ENCODE measurements around the gene ADCYAP1R1.

The ADCYAP1R1 gene

DNA sequence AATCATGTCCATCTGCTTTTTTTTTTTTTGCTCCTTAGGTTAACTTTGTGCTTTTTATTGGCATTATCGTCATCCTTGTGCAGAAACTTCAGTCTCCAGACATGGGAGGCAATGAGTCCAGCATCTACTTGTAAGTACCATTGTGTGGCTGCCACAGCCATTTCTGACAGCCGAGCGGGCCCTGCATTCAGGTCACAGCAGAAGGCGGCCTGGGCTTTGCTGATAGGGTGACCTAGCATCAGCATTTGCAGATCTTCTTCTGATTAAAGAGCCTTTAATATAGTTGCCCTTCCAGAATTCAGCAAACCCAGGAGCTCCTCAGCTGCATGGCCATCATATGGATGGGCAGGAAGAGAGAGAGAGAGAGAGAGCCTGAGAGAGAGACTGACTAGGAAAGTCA lies 40.5 kb downstream of the ADCYAP1R1 start:
- DNase-seq: no peak

DNA sequence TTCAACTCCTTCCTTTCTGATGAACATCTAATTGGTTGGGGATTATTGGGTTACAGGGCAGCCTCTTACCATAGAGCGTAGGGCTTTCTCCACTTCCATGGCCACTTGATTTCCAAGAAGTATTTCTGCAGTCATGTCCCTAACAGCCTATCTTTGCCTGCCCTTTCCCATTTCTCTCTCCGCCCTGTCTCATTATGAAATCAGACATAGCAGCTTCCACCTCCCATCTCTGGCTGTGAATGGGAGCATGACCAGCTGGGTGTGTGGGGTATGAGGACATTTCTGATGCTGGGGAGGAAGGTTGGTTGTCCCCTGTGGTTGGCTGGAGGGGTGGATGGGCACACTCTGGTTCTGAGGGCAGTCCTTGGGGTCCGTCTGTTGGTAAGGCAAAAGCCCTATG lies 41.2 kb downstream of the ADCYAP1R1 start:
- DNase-seq: no peak

DNA sequence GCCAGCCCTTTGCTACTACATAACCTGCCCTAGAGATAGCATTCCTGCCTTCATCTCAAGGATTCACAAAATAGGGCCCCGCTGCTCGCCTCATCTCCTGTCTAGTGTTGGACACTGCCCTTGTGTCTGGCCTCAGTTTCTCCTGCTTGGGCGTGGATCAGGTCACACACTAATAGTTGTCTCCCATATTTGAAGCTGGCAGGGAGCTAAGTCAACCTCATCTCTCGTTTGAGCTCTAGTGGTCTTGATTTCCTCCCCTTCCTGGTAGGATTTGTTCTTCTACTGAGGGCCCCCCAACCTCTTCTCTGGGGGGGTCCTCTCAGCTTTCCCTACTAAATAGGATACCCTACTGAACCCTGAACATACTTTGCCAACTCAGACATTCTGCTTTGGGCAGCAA lies 42.2 kb downstream of the ADCYAP1R1 start:
- no peak for DNase-seq

DNA sequence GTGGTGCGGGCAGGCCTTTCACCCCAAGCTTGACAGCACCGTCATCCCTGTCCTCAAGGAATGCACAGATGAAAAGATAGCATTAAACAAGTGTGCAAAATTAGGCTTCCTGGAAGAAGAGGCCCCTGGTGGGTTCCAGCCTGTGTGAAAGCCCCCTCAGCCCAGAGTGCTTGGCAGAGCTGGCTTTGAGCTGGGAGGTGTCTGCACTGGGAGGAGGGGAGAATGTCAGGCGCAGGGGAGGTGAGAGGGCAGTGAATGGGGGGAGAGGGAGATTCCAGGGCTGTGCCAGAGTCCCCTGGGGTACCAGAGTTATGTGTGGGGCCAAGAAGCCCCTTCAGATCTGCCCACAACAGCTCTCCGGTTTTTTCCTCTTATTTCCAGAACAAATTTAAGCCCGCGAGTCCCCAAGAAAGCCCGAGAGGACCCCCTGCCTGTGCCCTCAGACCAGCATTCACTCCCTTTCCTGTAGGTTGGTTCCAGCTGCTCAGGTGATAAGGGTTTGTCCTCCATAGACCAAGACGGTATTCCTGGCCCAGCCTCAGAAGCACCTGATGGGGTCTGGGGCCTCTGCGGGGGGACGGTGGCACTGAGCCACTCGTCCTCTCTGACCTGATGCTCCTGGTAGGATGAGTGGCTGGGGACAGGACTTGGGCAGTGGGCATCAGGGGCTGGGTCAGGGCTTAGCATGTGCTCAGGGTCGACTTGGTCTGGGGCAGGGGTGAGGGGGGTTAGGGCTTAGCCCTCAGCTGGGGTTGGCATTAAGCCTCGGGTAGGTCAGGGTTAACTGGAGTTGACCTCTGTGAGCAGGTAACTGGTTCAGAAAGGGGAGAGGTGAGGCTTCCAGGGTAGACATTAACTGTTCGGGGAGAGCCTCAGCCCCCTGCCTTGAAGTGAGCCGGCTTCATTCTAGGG lies 43.4 kb downstream of the ADCYAP1R1 start:
- DNase-seq: no peak

DNA sequence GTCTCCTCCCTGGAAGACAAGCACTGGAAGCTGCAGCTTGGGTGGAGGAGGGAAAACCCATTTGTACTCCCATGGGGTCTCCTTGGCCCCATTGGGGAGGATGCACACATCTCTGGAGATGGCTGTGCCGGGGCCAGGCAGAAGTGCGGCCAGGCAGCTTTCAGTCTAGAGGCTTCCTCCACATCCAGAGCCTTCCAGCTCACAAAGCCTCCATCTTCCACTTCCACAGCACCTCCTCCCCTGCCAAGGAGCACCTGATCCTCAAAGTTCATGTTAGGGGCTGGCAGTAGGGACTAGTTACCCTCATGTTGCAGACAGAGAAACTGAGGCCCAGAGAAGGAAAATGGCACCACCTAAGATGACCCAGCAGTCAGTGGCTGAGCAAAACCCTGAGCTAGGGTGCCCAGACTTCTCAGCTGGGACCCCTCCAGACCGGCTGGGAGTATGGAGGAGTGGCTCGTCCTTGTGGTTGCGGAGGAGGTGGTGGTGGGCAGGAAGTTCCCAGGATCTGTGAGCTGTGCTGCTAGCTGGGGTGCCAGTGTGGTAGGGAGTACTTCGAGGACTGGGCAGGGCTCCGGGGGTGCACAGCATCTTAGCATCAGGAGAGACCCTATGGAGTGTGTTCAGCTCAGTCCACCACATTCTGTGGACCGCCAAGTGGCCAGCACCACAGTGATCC lies 44.2 kb downstream of the ADCYAP1R1 start:
- DNase-seq: no peak

DNA sequence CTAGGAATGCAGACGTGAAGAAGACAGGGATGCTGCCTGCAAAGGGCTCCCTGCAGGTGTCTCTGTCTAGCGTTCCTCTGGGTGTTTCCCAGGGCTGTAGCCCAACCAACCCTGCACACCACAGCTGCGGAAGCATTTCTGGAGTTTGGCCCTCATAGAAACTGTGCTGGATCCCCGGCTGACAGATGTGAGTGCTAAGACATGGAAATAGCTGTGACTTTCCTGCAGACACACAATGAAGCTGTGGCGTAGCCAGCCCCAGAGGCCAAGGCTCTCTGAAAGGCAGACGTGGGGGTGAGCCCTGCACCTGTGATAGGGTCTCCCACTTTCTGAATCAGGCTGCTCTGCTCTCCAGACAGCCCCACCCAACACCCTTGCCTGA lies 44.8 kb downstream of the ADCYAP1R1 start:
- DNase-seq: no peak

DNA sequence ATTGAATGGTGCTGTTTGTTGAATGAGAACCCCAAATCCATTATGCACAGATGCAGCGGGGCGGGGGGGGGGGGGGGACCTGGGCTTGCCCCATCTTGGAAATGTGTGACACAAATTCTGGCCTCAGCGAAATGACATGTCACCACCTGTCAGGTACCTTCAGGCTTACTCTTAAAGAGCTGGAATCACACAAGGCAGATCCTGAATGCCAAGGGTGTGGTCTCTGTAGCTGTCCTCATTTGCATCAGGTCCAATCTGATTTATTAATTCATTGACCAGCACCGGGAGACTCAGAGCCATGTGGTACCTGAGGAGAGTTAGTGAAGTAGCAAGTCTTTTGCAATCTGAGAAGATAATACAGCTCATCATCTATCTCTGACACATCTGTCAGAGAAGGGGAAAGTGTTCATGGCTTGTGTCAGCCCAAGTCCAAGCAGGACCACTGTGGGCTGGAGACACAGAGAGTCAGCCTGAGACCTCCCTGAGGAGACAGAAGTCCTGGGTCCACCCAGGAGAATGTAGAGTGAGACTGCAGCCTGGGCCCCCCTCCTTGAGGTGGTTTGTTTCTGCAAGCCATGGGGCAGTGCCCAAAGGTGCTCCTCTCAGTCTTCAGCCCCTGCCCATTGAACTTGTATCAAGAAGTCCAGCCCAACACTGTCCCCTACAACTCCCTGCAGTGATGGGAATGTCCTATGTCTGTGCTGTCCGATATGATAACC lies 46.7 kb downstream of the ADCYAP1R1 start:
- no peak for DNase-seq

DNA sequence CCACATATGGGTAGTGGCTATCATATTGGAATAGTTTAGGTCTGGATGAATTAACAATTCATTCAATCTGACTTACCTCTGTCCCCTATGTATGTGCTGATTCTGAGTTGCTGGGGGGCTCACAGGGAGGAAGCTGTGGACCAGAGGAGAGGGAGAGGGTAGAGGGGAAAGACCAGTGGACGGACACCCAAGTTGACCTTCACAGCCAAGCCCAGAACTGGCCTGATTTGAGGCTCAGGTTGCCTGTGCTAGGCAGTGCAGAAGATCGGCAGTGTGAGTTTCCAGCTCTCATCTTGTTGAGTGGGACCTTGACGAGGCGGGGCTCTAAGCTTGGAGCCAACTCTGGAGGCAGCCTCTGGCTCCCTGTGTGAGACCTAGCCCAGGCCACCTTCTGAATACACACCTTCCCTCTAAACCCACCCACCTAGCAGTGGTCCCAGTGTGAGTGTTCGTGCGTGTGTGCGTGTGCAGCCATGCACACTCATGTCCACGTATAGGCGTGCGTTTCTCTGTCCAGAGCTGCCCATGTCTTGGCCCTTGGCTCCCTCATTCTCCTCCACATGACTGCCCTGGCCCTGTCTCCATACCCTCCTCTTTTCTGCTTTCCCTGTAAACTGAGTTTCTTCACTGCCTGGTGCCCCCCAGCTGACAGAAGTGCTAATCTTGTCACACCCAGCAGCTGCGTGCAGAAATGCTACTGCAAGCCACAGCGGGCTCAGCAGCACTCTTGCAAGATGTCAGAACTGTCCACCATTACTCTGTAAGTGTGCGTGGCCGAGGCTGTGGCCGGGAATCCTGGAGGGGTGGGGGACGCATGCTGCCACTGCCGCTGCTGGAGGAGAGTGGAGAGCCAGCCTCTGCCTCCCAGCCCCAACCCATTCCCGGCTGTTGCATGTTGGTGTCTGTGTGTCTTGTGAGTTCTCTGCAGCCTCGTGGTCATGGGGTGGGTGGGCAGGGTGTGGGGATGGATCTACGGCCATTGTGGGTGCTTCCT lies 47.6 kb downstream of the ADCYAP1R1 start:
- no peak for DNase-seq

DNA sequence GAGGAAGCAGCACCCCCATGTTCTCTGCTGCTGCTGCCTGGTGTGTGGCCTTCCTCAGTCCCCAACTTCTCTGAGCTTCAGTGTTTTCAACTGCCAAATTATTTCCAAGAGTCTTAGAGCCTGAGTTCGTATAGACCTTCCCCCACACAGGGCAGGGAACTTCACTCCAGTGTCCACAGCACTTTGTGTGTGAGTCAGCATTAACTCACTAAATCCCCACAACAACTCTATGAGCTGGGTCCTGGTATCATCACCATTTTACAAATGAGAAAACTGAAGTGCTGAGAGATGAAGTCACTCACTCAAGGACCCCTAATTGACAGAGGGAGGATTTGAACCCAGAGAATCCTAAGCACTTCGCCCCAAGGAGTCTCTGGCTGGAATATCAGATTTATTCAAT lies 48.3 kb downstream of the ADCYAP1R1 start:
- no peak for DNase-seq

DNA sequence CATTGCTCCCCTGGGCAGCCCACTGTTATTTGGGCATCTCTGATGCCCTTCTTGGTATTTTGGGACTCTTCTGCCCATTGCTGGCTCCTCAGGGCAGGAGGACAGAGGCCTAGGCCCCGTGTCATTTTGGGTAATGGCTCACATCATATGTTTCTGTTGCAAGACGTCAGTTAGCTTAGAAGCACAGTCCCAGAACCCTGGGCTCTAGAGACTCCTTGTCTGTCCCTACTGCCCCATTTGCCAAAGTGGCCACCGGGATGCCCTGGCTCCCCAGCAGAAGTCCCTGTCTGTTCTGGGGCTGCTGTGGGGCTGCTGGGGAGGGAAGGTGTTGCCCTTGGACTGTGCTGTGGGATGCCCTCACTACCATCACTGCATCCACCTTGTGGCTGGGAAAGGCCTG lies 48.8 kb downstream of the ADCYAP1R1 start:
- DNase-seq: no peak

DNA sequence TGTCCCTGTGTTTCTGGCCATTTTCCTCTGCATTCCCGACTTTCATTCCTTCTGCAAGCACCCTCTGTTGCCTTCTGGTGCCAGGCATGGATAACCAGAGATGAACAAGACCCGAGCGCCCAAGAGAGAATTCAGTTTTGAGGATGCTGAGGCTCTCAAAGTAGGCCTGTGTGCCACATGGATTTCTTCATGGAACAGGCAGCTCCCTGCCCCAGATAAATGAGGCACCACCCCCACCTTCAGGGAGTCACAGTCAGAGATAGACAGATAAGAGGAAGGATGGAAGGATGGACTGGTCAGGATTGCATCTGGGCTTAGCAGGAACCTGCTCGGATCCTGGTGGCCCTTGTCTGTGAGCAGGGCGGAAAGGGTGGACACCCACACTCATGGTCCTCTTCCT lies 49.4 kb downstream of the ADCYAP1R1 start:
- no peak for DNase-seq

DNA sequence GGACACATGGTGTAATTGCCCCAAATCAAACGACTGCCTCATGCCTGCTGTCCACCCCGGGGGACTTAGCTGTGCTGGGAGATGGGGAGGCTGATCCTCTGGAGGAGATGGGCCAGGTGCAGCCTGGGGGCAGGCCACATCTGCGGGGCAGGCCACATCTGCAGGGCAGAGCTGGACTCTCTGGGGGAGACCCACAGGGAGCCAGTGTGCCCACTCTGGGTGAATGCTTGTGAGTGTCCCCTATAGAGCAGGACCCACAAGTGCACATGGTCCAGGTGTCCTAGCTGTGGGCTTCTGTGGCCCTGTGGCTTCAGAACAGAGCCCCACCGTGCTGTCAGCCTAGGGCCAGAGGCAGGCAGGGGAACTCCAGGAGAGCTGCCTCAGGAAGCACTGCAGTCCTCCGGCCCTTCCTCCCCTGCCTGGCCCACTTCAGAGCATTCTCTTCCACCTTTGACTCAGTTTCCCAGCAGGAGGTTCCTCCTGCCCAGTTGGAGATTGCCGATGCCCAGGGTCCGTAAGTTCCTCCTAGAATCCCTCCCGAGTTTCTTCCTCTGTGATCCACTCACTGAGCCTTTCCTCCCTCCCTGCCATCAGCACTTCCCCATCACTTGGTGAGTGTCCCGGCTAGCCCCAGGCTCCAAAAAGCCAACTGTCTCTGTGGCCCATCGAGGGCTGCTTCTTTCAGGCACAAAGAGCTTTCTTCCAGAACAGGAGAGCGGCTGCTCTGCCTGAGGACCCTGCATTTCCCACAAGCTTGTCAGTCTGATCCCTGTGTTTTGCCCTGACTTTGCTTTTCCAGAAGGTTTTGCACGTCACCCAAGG lies 50.3 kb downstream of the ADCYAP1R1 start:
- no peak for DNase-seq

DNA sequence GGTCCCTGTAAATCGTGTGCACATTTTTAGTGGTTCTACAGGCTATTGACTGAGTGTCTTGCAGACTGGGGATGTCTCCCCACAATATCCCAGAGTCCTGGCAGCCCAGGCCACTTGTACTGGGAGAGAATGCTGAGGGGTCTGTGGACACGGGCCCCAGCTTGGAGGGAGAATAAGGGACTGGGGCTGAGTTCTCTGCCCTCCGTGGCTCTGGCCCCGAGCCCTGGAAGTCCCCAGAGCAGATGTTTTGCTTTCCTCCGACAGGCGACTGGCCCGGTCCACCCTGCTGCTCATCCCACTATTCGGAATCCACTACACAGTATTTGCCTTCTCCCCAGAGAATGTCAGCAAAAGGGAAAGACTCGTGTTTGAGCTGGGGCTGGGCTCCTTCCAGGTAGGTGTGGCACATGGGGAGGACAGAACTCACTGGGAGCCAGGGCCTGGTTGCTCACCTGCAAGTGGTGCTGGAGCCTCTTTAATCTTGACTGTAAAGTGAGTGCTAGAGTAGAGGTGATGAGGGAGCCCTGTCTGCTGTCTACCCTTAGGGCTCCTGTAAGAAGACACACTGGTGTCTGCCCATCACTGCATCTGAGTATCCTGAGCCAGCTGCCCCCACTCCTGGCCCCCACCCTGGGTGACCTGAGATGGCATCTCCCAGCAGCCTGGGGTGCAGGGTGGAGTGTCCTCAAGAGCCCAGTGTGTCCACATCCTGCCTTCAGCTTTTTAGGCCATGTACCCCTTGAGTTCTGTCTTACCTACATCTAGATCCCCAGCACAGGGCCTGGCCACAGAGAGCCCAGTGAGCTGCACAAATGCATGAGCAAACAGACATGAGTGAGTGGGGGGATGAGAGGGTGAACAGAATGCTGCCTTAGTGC lies 51.1 kb downstream of the ADCYAP1R1 start:
- DNase-seq: no peak

DNA sequence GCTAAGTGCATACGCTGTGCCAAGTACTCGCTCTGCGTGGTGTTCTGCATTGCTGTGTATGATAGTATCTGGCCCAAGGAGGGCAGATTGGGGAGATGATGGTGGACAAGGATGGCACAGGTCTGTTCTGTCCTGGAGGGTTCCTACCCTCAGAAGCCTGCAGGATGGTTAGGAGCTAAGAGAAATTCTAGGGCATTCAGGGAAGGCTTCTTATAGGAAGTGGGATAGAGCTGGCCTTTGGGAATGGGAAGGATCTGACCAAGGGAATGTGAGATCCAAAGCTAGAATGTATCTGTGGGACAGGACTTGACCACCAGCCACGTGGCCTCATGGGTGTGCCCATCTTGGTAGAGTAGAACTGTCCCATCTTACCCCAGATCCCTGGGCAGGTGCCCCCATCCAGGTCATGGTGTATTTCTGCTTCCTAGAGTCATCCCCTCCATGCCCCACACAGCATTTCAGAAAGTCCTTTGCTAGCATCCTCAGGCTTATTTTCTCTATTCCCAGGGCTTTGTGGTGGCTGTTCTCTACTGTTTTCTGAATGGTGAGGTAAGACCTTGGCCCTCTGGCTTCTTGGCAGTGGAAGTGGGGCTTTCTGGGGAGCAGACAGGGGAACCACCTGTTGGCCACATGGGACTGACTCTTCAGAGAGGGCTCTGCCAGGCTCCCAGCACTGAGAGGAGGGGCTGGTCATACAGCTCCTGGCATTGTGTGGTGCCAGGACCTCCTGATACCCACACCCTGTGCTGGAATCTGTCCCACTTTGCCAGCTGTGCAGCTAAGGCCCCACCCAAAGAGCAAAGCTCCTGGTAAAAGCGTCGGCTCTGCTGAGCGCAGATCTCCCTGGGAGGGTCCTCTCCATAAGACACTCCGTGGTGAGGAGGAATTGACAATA lies 52.5 kb downstream of the ADCYAP1R1 start:
- DNase-seq: no peak

DNA sequence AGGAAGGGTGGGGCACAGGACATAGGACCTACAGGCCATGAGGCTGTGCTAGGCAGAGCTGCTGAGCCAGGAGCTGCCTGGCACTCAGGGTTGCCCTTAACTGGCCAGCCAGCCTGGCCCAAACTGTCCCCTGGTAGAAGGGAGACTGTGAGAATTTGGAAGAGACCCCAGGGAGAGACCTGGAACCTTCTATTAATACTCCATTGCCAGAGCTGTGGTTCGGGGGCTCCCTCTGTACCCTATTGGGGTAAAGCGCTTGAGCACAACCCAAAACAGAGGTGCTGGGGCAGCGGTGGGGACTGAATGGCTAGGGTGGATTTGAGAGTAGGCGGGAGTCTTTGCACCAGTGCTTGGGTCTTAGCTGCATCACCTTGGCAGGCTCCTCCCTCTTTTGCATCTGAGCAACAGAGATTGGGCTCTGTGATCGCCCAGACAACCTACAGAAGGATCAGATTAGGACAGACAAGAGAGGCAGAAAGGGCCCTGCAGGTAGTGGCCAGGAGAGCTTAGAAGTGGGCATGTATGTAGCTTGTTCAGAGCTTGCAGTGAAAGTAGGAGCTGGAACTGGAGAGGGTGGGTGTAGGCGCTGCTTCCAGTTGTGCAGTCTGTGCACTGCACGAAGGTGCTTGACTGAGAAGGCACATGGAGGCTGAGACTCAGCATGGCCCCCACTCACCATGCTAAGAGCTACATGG lies 53.3 kb downstream of the ADCYAP1R1 start:
- no peak for DNase-seq

DNA sequence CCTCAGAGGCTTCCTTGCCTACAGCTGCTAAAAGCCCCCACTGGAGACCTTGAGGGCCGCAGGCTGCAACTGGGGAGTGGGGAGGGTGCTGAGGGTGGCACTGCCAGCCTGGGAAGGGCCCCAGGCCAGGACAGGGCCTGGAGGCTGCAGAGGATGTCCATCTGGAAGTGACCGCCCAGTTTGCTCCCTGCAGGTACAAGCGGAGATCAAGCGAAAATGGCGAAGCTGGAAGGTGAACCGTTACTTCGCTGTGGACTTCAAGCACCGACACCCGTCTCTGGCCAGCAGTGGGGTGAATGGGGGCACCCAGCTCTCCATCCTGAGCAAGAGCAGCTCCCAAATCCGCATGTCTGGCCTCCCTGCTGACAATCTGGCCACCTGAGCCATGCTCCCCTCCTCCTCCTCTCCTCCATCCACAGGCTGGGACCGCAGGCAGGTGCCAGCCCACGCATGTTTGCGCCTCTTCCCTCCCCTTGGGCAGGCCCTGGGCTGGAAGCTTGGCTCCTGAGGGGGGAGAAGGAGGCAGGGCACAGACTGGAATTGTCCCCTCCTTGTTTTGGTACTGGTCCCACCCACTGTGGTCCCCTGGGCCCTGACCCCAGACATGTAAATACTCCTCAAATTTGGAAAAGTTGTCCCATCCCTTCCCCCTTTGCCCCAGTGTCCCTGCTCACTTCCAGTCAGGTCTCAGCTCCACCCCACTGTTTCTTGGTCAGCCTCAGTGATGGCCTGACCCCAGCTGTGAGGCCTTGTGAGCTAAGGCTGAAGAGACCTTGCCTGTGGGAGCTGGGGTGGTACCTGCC lies 54.4 kb downstream of the ADCYAP1R1 start:
- no peak for DNase-seq

All from inflammatory macrophage (primary cell).